ENCODE data around the gene TRMT13. TPM values are rescaled to one million over a fixed set of nuclear protein-coding genes. Genes with fewer than 3 reads are reported as not detected.
"Not testable (repeated sequence)": the region's sequence is repeated elsewhere in the genome, so short reads cannot be mapped to it uniquely, and the experiment has no call there.

Gene TRMT13
- total RNA-seq, 1 donor from 2014 or later: 29.9 TPM

- DNase-seq (ENCODE audit: low spot score): no peak
These were observed 31.3 kb downstream of the TRMT13 start for GRCh38 chr1:100164216-100164615.

DNA sequence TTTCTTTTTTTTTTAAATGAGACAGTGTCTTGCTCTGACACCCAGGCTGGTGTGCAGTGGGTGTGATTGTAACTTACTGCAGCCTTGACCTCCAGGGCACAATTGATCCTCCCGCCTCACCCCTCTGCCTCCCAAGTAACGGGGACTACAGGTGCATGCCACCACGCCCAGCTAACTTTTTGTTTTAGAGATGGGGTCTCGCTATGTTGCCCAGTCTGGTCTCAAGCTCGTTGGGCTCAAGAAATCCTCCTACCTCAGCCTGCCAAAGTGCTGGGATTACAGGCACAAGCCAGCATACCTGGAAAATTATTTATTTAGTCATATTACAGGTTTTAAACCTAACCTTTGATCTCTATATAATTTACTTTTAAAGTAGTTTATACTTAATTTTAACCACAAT lies 31.7 kb downstream of the TRMT13 start:
- no peak for DNase-seq (ENCODE audit: low spot score)

DNA sequence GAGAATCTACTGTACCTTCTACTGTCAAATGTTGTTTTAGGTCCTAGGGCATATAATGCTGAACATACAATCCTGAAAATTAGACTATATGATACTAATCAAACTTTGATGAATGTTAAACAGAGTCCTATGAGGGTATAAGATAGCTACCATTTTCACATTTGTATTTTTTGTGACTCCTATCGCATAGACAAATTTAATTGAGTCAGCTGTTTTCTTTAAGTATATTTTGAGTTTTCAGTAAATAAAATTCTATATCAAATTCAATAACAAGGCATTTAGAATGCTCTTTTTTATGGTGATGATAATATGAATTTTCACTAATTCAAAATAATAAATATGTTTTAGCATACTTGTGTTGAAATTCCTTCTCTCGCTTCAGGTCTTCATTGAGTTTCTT lies 35.1 kb downstream of the TRMT13 start:
- DNase-seq (ENCODE audit: low spot score): no peak

- no peak for DNase-seq (ENCODE audit: low spot score)
These were observed 44.5 kb downstream of the TRMT13 start for GRCh38 chr1:100177295-100178041.

DNA sequence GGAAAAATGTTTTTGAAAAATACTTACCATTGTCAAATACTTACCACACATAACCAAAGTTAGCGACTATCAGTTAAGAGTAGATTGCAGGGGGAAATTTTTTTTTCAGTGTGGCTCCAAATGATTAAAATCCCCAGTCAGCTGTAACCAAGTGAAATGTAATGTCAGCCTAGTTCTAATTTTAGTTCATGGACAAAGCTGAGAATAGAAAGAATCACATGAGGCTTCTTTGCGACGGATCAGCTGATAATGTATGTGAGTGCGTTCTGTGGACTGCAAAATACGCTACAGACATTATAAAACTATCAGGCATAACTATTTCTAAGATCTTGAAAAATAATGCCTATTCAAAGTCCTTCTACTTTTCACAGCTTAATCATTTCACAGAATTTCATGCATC lies 45.1 kb downstream of the TRMT13 start, which contains the start of gene LRRC39:
Gene LRRC39, minus strand, starts transcription at position 166 of the 400 bp plus-strand sequence. CDS start 9,740 bp downstream, outside the sequence.
- no peak for DNase-seq (ENCODE audit: low spot score)

DNA sequence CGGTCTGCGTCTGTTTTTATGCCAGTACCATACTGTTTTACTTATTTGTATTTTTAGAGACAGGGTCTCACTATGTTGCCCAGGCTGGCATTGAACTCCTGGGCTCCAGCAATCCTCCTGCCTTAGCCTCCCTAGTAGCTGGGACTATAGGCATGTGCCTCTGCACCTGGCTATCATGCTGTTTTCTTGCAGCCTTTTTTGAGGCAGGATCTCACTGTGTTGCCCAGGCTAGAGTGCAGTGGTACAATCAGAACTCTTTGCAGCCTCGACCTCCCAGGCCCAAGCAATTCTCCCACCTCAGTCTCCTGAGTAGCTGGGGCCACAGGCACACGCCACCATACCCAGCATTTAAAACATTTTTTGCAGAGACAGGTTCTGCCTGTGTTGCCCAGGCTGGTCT lies 50.4 kb downstream of the TRMT13 start:
- no peak for DNase-seq (ENCODE audit: low spot score)

GRCh38 chr1:100184536-100184935 lies 51.6 kb downstream of the TRMT13 start:
- no peak for DNase-seq (ENCODE audit: low spot score)

DNA sequence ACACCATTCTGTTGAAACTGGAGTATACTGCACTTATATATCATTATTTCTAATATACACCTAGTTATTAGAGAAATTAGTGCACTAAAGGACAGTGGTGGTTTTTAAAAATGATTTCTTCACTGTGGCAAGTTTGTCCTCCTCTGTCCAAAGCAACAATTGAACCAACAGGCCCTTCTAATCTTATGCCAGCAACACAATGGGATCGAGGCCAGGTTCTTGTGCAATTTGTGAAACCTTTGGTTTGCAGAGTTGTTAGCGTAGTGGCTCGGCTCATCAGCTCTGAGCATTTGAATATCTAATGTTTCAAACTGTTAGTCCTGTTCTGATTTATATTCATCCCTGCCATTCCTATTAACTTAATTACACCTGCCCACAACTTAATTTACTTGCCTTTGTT lies 54.9 kb downstream of the TRMT13 start:
- peak; percentile 54 for DNase-seq (ENCODE audit: low spot score)

DNA sequence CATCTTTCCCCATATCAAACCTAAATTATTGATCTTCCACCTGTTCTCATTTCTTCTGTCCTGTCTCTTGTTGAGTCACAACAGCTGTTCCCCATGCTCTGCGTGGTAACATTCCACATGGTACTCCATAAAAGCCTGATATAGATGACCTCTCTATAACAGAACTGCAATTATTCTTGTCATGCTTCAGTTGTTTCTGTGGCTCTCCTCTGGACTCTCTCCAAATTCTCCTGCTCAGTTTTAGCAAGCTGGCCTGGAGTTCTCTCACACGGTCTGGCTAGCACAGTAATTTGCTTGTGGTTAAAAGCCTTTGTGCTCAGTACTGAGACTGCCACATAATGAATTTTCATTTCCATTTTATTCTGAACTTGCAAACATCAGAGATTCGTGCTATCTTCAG lies 55.7 kb downstream of the TRMT13 start:
- no peak for DNase-seq (ENCODE audit: low spot score)

DNA sequence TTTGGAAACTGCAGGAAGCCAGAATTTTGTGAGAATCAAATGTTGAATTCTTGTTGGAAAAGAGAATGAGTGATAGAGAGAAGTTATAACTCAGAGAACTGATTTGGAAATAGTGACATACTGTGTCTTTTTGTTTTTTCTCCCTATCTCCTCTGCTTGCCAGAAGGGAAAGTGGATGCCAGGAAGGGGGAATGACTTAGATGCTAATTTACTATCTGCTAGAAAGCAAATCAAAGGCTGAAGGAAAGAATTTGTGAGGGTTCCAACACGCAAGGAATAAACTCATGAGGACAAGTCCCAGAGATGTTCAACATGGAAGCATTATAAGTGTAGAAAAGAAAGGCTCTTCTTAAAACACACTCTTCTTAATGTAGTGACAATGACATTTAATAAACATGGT lies 65.6 kb downstream of the TRMT13 start:
- no peak for DNase-seq (ENCODE audit: low spot score)

GRCh38 chr1:100200060-100200459 lies 67.1 kb downstream of the TRMT13 start:
- not testable (repeated sequence) for DNase-seq (ENCODE audit: low spot score)

Other genes with a start within 250 kb of the TRMT13 start
- gene SLC35A3, start 163.2 kb upstream of the TRMT13 start, total RNA-seq: 39.5 TPM
- 2.4 TPM for gene SASS6, start 233 bp upstream of the TRMT13 start, total RNA-seq
- gene LRRC39, start 45.1 kb downstream of the TRMT13 start, total RNA-seq: 1.8 TPM
- 24.3 TPM for gene DBT, start 116.7 kb downstream of the TRMT13 start, total RNA-seq
- 30.3 TPM for gene RTCA, start 133.1 kb downstream of the TRMT13 start, total RNA-seq
- gene CDC14A, start 219.3 kb downstream of the TRMT13 start, total RNA-seq: 14.3 TPM

All from ureter (tissue), 1 donor.